HCT116 (cell line): ENCODE results near the gene UBE4A. TPM values are rescaled to one million over a fixed set of nuclear protein-coding genes. Genes with fewer than 3 reads are reported as not detected.

ENCODE experiments used
- ATAC-seq: fragments of 200-7000 bp; cut with Tn5 transposase; 2 replicates; pipeline ENCODE4 v1.9.1; 2020; ENCODE audit warnings: mild to moderate bottlenecking, moderate library complexity
- BruUV-seq: library from RNA; stranded (reverse); fragments of 400-500 nt; replicated peaks from 2 replicates; lab custom pipeline; 2021; lab: Mats Ljungman, UMichigan
- CTCF ChIA-PET: fragments of 300-600 bp; sonication (Branson Sonifier 250); formaldehyde crosslinking; loops from one replicate; lab custom pipeline; 2021; ENCODE audit warnings: antibody characterized with exemption; lab: Charles Lee
- POLR2A ChIA-PET: fragments of 300-600, 350-600 bp; sonication (Branson Sonifier 250); formaldehyde crosslinking; loops from one replicate; lab custom pipeline; 2021; ENCODE audit warnings: antibody characterized with exemption; lab: Charles Lee
- RAD21 ChIA-PET, 2 experiments: fragments of 300-600 bp; sonication (Branson Sonifier 250); formaldehyde crosslinking; loops; one replicate each; lab custom pipeline; 2023; ENCODE audit warnings: low total read pairs in 2 of 2; ENCODE audit not compliant: uncharacterized antibody in 2 of 2, unreplicated experiment in 2 of 2, low non-redundant PET in 1 of 2; lab: Charles Lee
- DNase-seq: peaks from one replicate; pipeline ENCODE4 v3.0.0-alpha.2; 2010; ENCODE audit warnings: low read depth, low spot score
- H2AFZ ChIP-seq: fragments of 200-600 bp; shearing (Covaris generic), sonication (generic); 2 replicates; pipeline ENCODE4 v1.6.1; 2017; ENCODE audit warnings: low read depth, mixed run types, mixed read lengths, antibody characterized with exemption, low read length; ENCODE audit not compliant: poor library complexity, severe bottlenecking
- H3K27ac ChIP-seq: 2 replicates; pipeline ENCODE4 v1.5.1; 2012; ENCODE audit warnings: low read depth, low read length
- H3K27me3 ChIP-seq: fragments of 200-600 bp; sonication (generic); 2 replicates; pipeline ENCODE4 v1.6.1; 2016; ENCODE audit warnings: mixed run types, low read length, mixed read lengths; ENCODE audit not compliant: insufficient read depth
- H3K36me3 ChIP-seq, 2 experiments: fragments of 200-500 bp in 1 of 2; fragments of 200-600 bp in 1 of 2; sonication (Bioruptor generic) in 1 of 2; sonication (generic) in 1 of 2; 2 replicates each; pipeline versions ENCODE4 v1.5.1 to v1.6.1; 2014 to 2016; ENCODE audit warnings: low read length in 2 of 2, inconsistent platforms in 1 of 2, mixed read lengths in 1 of 2, mixed run types in 1 of 2; ENCODE audit not compliant: insufficient read depth in 2 of 2, control insufficient read depth in 1 of 2
- H3K4me1 ChIP-seq, 2 experiments: fragments of 200-600 bp in 1 of 2; sonication (generic) in 1 of 2; 2 replicates each; pipeline versions ENCODE4 v1.5.1 to v1.6.1; 2012 to 2017; ENCODE audit warnings: low read length in 2 of 2, inconsistent platforms in 1 of 2, mild to moderate bottlenecking in 1 of 2, mixed read lengths in 1 of 2, mixed run types in 1 of 2, moderate library complexity in 1 of 2; ENCODE audit not compliant: insufficient read depth in 2 of 2, control insufficient read depth in 1 of 2
- H3K4me2 ChIP-seq: fragments of 200-600 bp; sonication (generic); 2 replicates; pipeline ENCODE4 v1.6.1; 2017; ENCODE audit warnings: mixed run types, low read length, mixed read lengths
- H3K4me3 ChIP-seq, 2 experiments: fragments of 200-600 bp in 1 of 2; sonication (generic) in 1 of 2; replicated peaks in 1 of 2; 2 replicates each; pipeline ENCODE4 v1.5.1; 2011 to 2016; ENCODE audit warnings: low read length in 2 of 2, control low read depth in 1 of 2, low read depth in 1 of 2, mild to moderate bottlenecking in 1 of 2, mixed read lengths in 1 of 2, mixed run types in 1 of 2
- H3K79me2 ChIP-seq: fragments of 200-600 bp; sonication (generic); 2 replicates; pipeline ENCODE4 v1.6.1; 2017; ENCODE audit warnings: mild to moderate bottlenecking, mixed run types, low read length, moderate library complexity, mixed read lengths; ENCODE audit not compliant: insufficient read depth
- H3K9ac ChIP-seq: fragments of 200-600 bp; sonication (generic); 2 replicates; pipeline ENCODE4 v1.6.1; 2016; ENCODE audit warnings: low read length, mixed read lengths
- H3K9me2 ChIP-seq: fragments of 200-600 bp; sonication (generic), shearing (Covaris generic); 2 replicates; pipeline ENCODE4 v1.6.1; 2017; ENCODE audit warnings: mixed run types, mild to moderate bottlenecking, moderate library complexity; ENCODE audit not compliant: insufficient read depth
- H3K9me3 ChIP-seq, 2 experiments: fragments of 200-500 bp in 1 of 2; fragments of 200-600 bp in 1 of 2; sonication (Bioruptor generic) in 1 of 2; sonication (generic) in 1 of 2; 2 replicates each; pipeline ENCODE4 v1.6.1; 2014 to 2017; ENCODE audit warnings: low read length in 2 of 2, mixed read lengths in 2 of 2, inconsistent platforms in 1 of 2, low read depth in 1 of 2, mild to moderate bottlenecking in 1 of 2, mixed run types in 1 of 2, moderate library complexity in 1 of 2; ENCODE audit not compliant: control insufficient read depth in 1 of 2, insufficient read depth in 1 of 2
- H4K20me1 ChIP-seq: fragments of 200-600 bp; sonication (generic), shearing (Covaris generic); 2 replicates; pipeline ENCODE4 v1.6.1; 2017; ENCODE audit warnings: mixed run types, mild to moderate bottlenecking, moderate library complexity; ENCODE audit not compliant: insufficient read depth
- CBX3 ChIP-seq: IDR thresholded peaks from 2 replicates; pipeline ENCODE4 v1.6.1; 2012; ENCODE audit warnings: low read depth
- CEBPB ChIP-seq: IDR thresholded peaks from 2 replicates; pipeline ENCODE4 v1.6.1; 2012; ENCODE audit warnings: low read depth
- CTCF ChIP-seq, 3 experiments: fragments of 200-600 bp in 1 of 3; sonication (generic) in 1 of 3; IDR thresholded peaks in 2 of 3; conservative IDR thresholded peaks in 1 of 3; 2 replicates each; pipeline ENCODE4 v1.5.1; 2012 to 2017; ENCODE audit warnings: low read depth in 2 of 3, low read length in 2 of 3, antibody characterized with exemption in 1 of 3, borderline replicate concordance in 1 of 3, control low read depth in 1 of 3, mild to moderate bottlenecking in 1 of 3, mixed read lengths in 1 of 3, mixed run types in 1 of 3, moderate library complexity in 1 of 3; ENCODE audit not compliant: insufficient read depth in 1 of 3
- EGR1 ChIP-seq: IDR thresholded peaks from 2 replicates; pipeline ENCODE4 v1.6.1; 2012; ENCODE audit warnings: low read depth
- EZH2 ChIP-seq: fragments of 200-600 bp; sonication (generic); IDR thresholded peaks from 2 replicates; pipeline ENCODE4 v1.6.1; 2017; ENCODE audit warnings: antibody characterized with exemption, mixed run types
- FOSL1 ChIP-seq: IDR thresholded peaks from 2 replicates; pipeline ENCODE4 v1.6.1; 2012; ENCODE audit warnings: low read depth
- JUND ChIP-seq: IDR thresholded peaks from 2 replicates; pipeline ENCODE4 v1.6.1; 2012
- POLR2AphosphoS5 ChIP-seq: IDR thresholded peaks from 2 replicates; pipeline ENCODE4 v1.6.1; 2011; ENCODE audit warnings: mild to moderate bottlenecking, low read depth, low read length, moderate library complexity
- RAD21 ChIP-seq: IDR thresholded peaks from 2 replicates; pipeline ENCODE4 v1.6.1; 2012; ENCODE audit warnings: low read depth, mild to moderate bottlenecking
- REST ChIP-seq: IDR thresholded peaks from 2 replicates; pipeline ENCODE4 v1.6.1; 2012; ENCODE audit warnings: low read depth
- SIN3A ChIP-seq: IDR thresholded peaks from 2 replicates; pipeline ENCODE4 v1.6.1; 2012; ENCODE audit warnings: low read depth
- SP1 ChIP-seq: IDR thresholded peaks from 2 replicates; pipeline ENCODE4 v1.6.1; 2012; ENCODE audit warnings: low read depth
- TCF7L2 ChIP-seq: IDR thresholded peaks from 2 replicates; pipeline ENCODE4 v1.7.0; 2011; ENCODE audit warnings: borderline replicate concordance, inconsistent platforms; ENCODE audit not compliant: insufficient read depth, insufficient read length; ENCODE audit errors: extremely low read depth
- ZBTB33 ChIP-seq: IDR thresholded peaks from 2 replicates; pipeline ENCODE4 v1.6.1; 2011; ENCODE audit warnings: mild to moderate bottlenecking, low read length, moderate library complexity; ENCODE audit not compliant: insufficient replicate concordance; ENCODE audit errors: extremely low read depth
- ZFX ChIP-seq: fragments of 450-650 bp; IDR thresholded peaks from 2 replicates; pipeline ENCODE4 v1.6.1; 2017
- intact Hi-C: fragments of 100-400 bp; cut with micrococcal nuclease; formaldehyde crosslinking; loops from 2 replicates; pipeline ENCODE4 v1.10.0; 2022
- total RNA-seq: library from RNA; stranded (reverse); gene quantifications from one replicate; pipeline ENCODE4 v1.2.1, GENCODE V29; 2021; ENCODE audit not compliant: unreplicated experiment

Gene UBE4A
- total RNA-seq, 1 experiment from 2014 or later = 49.9 TPM

GRCh38 chr11:118374729-118375128 is 15.3 kb downstream of the UBE4A start:
- POLR2A ChIA-PET = no interaction called here

More at GRCh38 chr11:118374729-118375128, 15.3 kb downstream of the UBE4A start:
- intact Hi-C loops = no loop called here
- RAD21 ChIA-PET = no interaction called here
- Histone ChIP-seq H2AFZ (no peak overlapping the region), H3K79me2 (no peaks in the 10 kb centered on the region), H3K4me2 (no peak overlapping the region), H3K9me2 (no peaks in the 10 kb centered on the region), H3K27ac (no peak overlapping the region), H3K4me3 (no peak overlapping the region), H4K20me1 (no peaks in the 10 kb centered on the region), H3K27me3 (no peaks in the 10 kb centered on the region), H3K36me3 (peaks cover 48 to 56% of the 10 kb centered on the region in 2 experiments), H3K4me1 (no peaks in the 10 kb centered on the region), H3K9me3 (no peaks in the 10 kb centered on the region), H3K9ac (no peak overlapping the region)
- CTCF ChIA-PET = interaction anchor here (1.4 kb wide), 1 partner anchor 13 kb away, joined by 3 read pairs; no protein-coding TSS in a partner anchor
- no peak for DNase-seq
- no peak for ATAC-seq
- TF ChIP-seq POLR2AphosphoS5 (no peak), RAD21 (no peak), FOSL1 (no peak), REST (no peak), ZBTB33 (no peak), CTCF (IDR thresholded peaks at IDR 0.05 in 2 of 3, conservative IDR thresholded peaks at IDR 0.05 in 1 of 3; ENCODE audit: borderline replicate concordance in 1 of 3, insufficient read depth in 1 of 3, low read depth in 2 of 3, low read length in 2 of 3) (no peak), ZFX (no peak), JUND (no peak), TCF7L2 (no peak), EGR1 (no peak), SIN3A (no peak), CBX3 (no peak), EZH2 (no peak), SP1 (no peak), CEBPB (no peak)
- no TSS peak for BruUV-seq
